Activated CD4-positive, CD25-positive, alpha-beta regulatory T cell treated with anti-CD3 and anti-CD28 coated beads, Interleukin-2, amount 50 U/mL, for 16 hours (primary cell): Measurements from ENCODE around the gene PITPNM1.

Experiments
- DNase-seq: peaks from one replicate; pipeline ENCODE4 v3.0.0-alpha.2; 2020; ENCODE audit warnings: low read depth, low spot score

The PITPNM1 gene

DNA sequence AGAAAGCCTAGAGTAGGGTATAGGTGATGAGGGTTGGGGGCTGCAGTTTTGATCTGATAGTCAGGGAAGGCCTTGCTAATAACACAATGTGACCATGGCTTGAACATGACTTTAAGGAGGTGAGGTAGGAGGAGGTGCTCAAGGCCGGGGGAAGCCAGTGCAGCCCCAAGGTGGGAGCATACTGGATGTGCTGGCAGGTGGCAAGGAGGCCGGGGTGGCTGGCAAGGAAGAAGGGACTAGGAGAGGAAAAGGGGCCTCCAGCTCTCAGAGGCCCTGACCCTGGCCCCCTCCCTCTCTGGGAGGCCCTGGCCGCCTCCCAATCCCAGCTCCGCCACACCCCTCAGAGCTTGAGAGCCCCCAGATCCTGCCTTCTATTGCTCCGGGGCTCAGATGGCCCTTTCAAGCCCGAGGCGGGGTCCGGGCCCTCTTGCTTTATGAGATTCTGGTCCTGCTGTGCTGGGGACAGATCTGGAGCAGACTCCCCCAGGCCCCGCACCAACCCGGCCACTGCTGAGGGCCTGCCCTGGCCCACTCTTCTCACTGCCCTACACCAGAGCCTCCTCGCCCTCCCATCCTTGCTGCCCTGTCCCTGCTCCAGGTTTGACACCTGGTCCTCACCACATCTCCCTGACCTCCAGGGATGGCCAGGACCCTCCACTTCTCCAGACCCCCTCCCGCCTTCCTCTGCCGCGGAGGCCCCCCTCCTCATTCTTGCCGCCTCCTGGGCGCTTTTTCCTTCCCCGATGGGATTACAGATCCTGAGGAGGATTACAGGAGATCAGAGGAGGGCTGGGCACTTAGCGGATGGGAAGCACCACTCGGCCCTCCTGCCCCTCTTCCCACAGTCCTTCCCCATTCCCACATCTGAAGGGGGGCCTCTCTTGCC is 1.8 kb downstream of the PITPNM1 start:
- no peak for DNase-seq

DNA sequence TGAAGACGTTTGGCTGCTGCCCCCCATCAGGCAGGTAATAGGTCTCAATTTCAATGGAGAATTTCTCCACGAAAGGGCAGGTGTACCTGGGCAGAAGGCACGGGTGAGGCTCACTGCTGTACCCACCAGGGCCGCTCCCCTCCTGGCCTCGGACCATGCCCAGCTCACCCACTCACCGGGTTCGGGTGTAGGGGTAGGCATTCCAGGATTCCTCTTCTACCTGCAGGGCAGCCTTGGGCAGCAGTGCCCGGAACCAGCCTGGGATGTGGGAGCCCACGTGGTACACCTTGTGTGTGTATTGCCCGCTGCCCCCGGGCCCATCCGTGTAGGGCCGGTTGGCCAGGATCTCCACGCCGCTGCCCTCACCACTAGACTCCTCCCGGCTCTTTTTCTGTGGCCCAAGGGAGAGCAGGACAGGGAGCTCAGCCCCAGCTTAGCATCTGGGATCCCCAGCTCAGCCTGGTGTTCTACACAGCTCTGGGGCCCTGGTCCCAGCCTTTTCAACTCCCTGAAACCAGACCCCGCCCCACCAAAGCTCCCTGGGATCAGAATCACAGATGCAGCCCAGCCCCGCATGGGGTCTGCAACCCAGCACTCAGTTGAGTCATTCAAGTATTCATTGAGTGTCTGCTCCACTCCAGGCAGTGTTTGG is 2.7 kb downstream of the PITPNM1 start:
- no peak for DNase-seq

DNA sequence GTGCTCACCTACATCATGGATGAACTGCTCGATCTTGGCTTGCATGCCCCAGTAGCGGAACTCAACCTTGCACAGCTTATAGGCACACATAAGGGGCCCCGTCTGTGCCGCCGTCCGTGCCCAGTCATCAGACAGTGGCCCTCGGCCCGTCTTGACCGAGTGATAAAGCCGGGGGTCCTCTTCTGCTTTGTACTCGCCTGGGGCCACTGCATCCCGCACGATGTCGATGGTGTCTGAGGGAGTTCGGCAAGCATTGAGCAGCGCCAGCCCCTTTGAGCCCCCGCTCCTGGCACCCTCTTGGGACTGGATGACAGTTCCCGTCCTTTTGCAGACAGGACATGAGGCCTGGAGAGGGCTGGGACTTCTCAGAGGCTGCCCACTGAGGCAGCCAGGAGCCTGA is 3.3 kb downstream of the PITPNM1 start:
- DNase-seq, result no peak

DNA sequence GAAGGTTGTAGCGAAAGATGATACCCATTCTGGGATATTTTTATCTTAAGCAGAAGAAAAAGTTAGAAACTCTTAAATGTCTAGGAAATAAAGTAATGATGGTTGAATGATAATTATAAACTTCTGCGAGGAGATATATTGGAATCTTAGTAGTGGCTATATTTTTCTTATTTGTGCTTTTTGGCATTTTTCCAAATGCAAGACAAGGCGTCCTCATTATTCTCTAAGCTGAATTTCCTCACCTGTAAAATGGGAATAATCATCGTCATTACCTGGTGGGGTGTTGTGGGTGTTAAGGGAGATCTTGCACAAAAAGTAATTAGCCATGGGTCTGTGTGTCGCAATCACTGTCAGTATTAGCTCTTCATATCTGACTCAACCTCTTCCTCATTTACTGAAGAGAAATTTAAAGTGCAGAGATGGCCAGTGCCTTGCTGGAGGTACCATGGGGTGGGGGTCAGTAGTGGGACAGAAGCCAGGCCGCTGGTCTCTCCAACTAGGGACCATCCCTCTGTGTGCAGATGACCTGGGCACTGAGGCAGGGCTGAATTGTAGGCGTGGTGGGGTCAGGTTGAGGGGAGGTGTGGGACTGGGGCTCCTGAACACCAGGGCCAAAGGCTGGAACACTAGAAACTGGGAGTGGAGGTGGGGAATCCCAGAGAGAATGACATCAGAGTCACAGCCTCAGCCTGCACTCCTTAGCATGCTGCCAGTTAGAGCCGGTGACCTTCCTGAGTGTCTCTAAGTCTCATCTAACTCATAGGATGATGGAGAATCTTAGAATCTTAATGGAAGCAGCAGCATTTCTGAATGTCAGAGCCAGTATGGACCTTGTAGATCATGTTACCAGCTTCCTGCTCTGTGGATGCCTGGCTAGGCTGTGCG is 4.1 kb downstream of the PITPNM1 start:
- DNase-seq, result no peak

DNA sequence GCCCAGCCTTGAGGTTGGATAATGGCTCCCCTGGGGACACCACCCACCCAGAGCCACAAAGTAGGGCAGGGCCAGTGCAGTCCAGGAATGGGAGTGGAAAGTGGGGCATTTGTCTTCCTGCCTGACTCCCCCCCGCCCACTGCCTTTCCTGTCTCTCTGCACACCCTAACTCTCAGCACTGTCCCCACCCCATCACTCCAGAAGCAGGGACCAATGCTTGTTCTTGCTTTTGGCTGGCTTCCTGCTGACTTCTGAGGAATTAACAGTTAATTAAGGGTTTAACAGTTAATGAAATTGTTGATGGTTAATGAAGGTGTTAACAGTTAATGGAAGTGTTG is 4.7 kb downstream of the PITPNM1 start:
- no peak for DNase-seq

DNA sequence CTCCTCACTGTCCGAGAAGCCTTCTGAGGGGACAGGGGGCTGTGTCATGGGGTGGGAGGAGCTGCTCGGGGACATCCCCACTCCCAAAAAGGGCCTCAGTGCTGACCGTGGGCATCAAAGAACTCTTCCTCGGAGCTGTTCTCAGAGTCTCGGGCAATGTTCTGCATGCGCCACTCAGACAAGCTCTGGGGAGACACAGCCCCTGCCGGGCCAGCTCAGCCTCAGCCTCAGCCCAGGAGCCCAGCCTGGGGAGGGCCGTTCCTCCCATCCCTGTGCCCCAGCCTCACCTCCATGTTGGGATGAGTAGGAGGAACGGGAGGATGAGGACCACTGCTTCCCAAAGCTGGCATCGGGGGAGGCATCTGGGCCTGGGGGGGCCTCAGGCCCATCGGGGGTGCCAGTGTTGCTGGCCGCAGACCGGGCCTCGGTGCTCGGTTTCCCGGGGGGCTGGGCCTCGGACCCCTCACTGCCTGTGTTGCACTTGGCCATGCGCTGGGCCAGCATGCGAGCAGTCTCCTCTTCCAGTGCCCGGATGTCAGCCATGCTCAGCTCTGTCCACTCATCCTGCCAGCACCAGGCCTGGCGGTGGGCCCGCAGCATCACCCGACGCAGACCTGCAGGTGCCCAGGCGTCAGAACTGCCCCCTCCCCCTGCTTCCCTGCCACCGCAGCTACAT is 5.2 kb downstream of the PITPNM1 start:
- DNase-seq, result no peak

DNA sequence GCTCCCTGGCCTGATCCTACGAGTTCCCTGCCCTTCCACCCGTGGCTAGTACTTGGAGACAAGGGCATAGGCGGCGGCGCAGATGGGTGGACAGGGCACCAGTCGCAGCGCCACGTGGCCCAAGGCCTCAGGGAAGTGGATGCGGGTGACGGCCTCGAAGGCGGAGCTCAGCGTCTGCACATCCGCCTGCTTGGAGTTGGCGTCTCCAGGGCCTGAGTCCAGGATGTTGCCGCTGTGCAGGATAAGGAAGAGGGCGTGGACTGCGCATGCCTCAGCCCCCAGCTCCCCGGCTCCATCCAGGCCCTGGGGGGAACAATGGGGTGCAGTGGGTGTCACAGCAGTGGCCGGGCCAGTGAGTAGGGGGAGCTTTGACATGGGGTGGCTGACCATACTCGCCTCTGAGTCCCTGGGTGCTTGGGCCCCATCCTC is 6.6 kb downstream of the PITPNM1 start:
- no peak for DNase-seq

DNA sequence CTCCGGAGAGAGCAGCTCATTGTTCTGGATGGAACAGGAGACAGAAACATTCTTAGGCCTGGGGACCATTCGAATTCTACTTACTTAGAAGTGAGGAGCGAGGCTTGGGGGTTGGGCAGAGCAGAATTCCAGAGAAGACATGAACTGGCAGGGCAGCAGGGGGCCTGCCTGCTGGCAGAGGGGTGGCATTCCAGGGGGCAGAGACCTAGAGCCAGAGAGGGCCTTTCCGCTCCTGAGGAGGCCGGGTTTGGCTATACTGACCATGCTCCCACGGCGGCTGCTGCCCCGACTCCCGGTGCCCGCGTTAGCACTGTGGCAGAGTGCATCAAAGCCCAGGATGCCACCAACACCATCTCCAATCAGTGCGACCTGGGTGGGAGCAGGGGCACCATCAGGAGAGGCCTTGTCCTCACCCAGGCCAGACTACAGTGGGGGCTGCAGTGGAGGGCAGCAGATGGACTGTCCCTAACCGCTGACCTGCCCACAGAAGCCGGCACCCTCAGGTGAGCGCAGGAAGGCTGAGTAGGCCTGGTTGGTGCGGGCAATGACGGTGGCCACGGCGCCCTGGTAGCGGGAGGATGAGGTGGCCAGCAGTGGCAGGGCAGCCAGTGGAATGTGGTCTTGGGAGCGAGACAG is 7.4 kb downstream of the PITPNM1 start:
- DNase-seq, result no peak

DNA sequence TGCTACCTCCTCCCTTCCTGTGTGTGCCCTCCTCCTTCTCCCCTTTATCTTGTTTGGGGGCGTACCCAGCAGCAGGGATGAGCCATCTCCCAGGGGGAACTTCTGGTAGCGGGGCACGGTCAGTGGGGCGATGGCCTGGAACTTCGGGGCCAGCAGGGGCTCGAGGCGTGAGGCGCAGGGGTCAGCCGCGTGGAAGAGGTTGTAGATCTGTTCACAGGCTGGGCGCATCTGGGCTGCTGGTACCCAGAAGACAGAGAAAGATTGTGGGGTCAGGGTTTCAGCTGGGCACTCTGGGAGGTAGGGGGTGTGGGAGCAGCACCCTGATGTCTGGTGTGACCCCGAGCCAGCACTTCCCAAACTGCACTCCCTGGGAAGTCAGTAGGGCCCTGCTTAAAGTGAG is 9.1 kb downstream of the PITPNM1 start:
- DNase-seq, result no peak

DNA sequence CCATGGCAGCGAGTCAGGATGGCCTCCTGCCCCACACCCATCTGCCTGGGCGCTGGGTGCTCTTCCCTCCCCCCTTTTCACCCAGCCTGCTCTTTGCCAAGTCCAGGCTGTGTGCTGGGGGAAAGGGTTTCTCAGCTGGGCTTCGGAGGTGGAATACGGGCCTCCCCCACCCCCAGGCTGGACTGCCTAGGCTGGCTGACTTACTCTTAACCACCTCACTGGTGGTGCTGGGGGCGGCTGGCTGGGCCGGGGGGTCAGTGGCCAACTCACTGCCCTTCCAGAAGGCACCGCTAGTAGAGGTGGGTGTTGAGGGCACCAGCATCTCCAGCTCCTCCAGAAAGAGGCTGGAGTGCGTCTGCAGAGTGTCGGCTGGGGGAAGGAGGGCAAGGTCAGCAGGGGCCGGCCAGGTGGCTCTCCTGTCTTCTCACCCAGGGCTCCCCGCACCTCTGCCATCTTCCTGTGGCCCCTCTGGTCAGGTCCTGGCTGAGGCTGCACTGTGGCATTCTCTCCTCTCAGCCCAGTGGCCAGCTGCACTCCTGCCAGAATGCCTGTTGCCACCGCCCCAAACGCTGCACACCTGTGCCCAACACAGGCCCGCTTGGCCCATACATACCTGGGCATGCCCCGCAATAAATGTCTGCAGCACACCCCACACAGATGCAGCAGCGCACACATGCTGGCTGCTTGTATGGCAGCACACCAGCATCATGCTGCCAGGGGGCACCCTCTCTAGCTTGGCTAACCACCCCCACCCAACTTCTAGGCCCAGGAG is 9.7 kb downstream of the PITPNM1 start:
- DNase-seq, result no peak

DNA sequence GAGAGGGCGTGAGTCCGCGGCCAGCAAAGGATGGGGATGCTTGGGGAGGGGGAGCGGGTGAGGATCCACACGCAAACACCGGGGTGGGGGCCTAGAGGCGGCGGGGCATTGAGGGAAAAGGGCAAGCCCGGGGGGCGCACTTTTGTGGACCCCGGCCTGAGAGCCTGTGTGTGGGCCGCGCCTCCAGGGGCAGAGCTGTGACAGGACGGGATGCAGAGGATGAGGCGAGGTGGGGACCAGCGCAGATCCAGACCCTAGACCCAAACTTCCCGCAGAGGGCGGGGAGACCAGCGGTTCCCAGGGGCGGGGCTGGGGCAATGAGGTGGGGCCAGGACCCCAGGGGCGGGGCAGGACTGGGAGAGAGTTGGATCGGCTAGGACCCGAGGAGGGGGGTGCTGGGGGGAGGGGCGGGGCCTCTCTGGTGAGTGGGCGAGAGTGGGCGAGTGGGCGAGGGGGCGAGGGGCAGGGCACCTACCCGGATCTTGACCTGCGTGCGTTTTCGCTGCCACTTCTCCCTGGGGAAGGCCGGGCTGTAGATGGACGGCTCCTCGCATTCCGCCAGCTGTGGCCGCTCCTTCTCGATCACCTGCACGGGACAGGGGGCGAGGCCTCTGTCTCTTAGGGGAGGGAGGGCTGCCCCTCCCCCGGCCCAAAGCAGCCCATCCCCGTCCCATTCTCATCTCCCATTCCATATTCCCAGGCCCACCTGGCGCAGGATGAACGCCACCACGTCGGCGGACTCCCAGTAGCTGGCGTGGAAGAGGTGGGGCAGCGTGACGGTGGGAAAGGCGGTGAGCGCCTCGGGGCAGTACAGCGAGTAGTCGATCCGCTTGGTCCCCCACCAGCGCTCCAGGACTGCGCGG is 10.6 kb downstream of the PITPNM1 start:
- no peak for DNase-seq

DNA sequence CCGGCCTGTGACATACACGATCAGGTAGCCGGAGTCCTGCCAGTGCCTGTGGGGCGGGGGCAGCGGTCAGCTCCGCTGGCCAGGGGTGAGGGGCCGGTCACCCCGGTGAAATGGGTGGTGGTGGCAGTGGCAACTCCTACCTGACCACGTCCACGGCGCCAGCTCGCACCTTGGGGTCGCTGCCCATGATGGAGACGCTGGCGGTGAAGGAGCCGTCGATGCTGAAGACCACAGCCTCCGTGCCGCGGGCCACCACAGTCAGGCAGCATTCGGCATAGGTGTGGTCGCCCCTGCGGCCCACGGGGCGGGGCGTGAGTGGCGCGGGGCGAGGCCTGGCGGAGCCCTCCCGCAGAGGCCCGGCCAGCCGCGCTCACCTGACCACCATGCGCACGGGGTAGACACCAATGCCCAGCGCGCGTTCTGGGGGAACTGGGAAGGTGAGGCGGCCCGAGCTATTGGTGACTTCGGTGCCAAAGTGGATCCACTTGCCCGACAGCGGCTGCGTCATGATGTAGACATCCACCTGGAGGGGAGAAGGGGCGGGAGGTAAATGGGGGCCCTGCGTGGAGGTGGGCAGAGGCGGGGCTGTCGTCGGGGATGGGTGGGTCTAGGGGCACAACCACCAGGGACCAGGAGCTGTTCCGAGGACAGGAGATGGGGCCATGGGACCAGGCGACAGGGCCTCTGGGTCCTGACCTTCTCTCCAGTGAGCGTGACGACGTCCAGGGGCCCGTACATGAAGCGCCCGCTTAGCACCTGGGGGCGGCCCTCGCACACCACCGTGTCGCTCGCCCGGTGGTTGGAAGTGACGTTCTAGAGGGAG is 11.4 kb downstream of the PITPNM1 start:
- no peak for DNase-seq

DNA sequence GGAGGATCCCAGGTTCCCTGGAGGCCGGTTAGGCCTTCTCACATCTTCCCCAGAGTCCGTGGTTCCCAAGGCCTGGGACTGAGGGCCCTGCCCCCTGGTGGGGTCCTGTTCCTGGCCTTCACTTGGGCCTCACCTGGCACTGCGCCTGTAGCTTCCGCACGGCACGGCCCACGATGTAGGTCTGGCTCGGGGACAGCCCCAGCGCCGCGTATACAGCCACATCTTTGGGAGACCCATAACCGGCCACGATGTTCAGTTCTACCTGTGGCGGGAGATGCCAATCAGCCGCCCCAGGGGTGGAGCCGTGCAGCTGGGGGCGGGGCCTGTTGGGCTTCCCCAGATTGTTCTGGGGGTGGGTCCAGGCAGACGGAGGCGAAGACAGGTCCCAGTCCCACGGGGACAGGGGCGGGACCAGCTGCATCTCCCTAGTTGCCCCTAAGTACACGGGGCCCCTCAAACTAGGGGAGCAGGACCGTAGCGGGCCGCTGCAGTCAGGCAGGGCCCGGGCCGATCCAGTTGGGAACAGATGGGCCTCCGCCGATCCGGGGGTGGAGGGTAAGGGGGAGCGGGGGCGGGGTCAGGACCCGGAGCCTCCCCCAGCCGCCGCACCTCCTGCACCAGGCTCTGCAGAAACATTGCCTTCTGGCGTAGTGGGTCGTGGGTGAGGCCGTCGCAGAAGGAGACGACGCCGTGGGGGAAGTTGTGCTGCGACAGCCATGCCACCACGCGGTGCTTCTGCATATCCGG is 12.2 kb downstream of the PITPNM1 start:
- no peak for DNase-seq

DNA sequence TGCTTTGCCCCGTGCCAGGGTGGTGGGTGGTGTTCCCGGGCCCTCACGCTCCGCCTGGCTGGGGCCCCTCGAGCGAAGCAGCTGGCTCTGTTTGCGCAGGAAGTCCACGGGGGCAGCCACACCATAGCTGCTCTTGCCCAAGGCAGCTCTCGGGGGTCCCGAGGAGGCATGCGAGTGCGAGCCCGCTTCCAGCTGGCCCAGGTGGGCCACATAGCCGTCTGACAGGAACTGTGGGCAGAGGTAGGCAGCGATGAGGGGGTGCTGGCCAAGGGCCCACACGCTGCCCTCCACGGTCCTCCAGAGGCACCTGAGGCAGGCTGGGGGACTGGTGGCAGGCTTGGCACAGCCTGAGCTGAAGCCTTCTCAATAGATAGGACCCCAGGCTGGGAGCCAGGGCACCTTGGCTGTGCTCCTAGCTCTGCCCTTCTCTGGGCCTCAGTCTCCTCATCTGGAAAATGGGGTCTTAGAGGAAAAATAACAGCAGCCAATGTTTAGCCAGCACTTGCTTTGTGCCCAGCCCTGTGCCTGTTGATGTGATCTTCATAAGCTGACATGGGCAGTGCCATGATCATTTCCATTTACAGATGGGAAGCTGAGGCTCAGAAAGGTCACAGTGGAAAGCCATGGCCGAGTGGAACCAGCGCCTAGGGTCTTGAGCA is 13.0 kb downstream of the PITPNM1 start:
- DNase-seq, result no peak

DNA sequence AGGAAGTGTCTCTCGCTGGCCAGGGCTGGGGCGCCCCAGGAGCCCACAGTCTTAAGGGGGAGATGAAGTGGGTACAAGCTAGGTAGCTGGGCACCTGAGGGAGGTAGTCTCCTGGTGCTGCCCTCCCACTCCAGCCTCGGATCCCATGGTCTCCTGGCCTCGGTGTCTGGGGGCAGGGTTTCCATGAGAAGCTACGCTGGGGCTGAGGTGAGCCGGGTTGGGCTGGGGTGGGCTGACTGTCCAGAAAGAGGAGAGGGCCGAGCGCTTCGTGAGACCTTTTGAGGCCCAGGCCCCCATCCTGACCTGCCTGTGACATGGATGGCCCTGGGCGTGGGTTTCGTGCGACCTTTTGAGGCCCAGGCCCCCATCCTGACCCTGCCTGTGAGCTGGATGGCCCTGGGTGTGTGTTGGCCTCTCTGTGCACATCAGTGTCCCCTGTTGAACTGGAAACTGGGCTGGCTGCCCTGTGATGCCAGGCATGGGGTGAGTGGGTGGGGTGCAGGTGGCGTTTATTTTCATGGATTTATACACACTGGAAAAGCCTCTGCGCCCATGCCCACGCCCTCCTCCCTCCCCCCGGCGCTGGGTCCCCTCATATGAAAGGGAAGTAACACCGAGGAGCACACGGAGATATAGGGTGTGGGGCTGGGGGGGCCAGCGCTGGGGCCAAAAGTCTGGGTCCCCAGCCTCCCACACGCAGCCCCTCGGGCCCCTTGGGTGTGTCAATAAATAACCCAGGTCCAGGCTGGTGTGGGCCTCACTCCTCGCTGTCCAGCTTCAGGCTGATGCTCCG is 13.7 kb downstream of the PITPNM1 start:
- no peak for DNase-seq

DNA sequence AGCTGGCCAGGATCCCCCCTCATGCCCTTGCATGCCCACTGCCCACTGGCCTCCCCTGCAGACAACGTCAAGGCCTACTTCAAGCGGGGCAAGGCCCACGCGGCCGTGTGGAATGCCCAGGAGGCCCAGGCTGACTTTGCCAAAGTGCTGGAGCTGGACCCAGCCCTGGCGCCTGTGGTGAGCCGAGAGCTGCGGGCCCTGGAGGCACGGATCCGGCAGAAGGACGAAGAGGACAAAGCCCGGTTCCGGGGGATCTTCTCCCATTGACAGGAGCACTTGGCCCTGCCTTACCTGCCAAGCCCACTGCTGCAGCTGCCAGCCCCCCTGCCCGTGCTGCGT is 14.5 kb downstream of the PITPNM1 start:
- no peak for DNase-seq
